DND-41 (cell line): ENCODE results near the gene MTA1.

Experiments
- ATAC-seq: fragments of 200-7000 bp; cut with Tn5 transposase; 3 replicates; pipeline ENCODE4 v1.9.1; 2021; ENCODE audit warnings: low read depth; ENCODE audit not compliant: insufficient read depth
- DNase-seq: peaks from one replicate; pipeline ENCODE4 v3.0.0-alpha.2; 2020
- H2AFZ ChIP-seq: 2 replicates; pipeline ENCODE4 v1.6.0; 2012; ENCODE audit warnings: low read depth, low read length
- H3K27ac ChIP-seq: 2 replicates; pipeline ENCODE4 v1.5.1; 2012; ENCODE audit warnings: low read length, inconsistent platforms
- H3K27me3 ChIP-seq: fragments of 200-600 bp; sonication (generic); 2 replicates; pipeline ENCODE4 v1.6.0; 2012; ENCODE audit warnings: low read length, mild to moderate bottlenecking, inconsistent platforms; ENCODE audit not compliant: insufficient read depth, poor library complexity
- H3K36me3 ChIP-seq: 2 replicates; pipeline ENCODE4 v1.5.1; 2012; ENCODE audit warnings: low read length, inconsistent platforms; ENCODE audit not compliant: insufficient read depth
- H3K4me1 ChIP-seq: 2 replicates; pipeline ENCODE4 v1.5.1; 2012; ENCODE audit warnings: mild to moderate bottlenecking, low read length; ENCODE audit not compliant: insufficient read depth
- H3K4me2 ChIP-seq: 2 replicates; pipeline ENCODE4 v1.6.0; 2012; ENCODE audit warnings: mild to moderate bottlenecking, moderate library complexity, low read length, inconsistent platforms; ENCODE audit not compliant: insufficient read depth
- H3K4me3 ChIP-seq, 2 experiments: fragments of 200-600 bp in 1 of 2; shearing (Covaris generic) in 1 of 2; 2 replicates each; pipeline ENCODE4 v1.5.1; 2012 to 2016; ENCODE audit warnings: inconsistent platforms in 2 of 2, low read length in 2 of 2, mild to moderate bottlenecking in 2 of 2, low read depth in 1 of 2, moderate library complexity in 1 of 2
- H3K79me2 ChIP-seq: 2 replicates; pipeline ENCODE4 v1.6.0; 2012; ENCODE audit warnings: low read length, inconsistent platforms; ENCODE audit not compliant: insufficient read depth
- H3K9ac ChIP-seq: 2 replicates; pipeline ENCODE4 v1.6.0; 2012; ENCODE audit warnings: low read depth, mild to moderate bottlenecking, inconsistent platforms, low read length, moderate library complexity
- H3K9me3 ChIP-seq: 2 replicates; pipeline ENCODE4 v1.5.1; 2012; ENCODE audit warnings: low read length, moderate library complexity, mild to moderate bottlenecking, inconsistent platforms; ENCODE audit not compliant: insufficient read depth, severe bottlenecking
- H4K20me1 ChIP-seq: 2 replicates; pipeline ENCODE4 v1.6.0; 2012; ENCODE audit warnings: low read length; ENCODE audit not compliant: insufficient read depth
- CTCF ChIP-seq: IDR thresholded peaks from 2 replicates; pipeline ENCODE4 v1.5.1; 2012; ENCODE audit warnings: borderline replicate concordance, low read length, moderate library complexity, mild to moderate bottlenecking; ENCODE audit not compliant: poor library complexity, severe bottlenecking; ENCODE audit errors: extremely low read depth
- EZH2 ChIP-seq: IDR thresholded peaks from 3 replicates; pipeline ENCODE4 v1.6.1; 2012; ENCODE audit warnings: borderline replicate concordance, low read depth, mild to moderate bottlenecking, moderate library complexity, low read length, inconsistent platforms; ENCODE audit not compliant: severe bottlenecking

The MTA1 gene

GRCh38 chr14:105423488-105424195 is 4.0 kb downstream of the MTA1 start:
- peaks cover 76% of the 10 kb centered on the region for H3K36me3 ChIP-seq

GRCh38 chr14:105424861-105425260 is 5.2 kb downstream of the MTA1 start:
- Histone ChIP-seq H4K20me1 (peaks cover 85% of the 10 kb centered on the region), H3K79me2 (peaks cover 94% of the 10 kb centered on the region)
- ATAC-seq: no peak

More at GRCh38 chr14:105423488-105424195, 4.0 kb downstream of the MTA1 start:
- no peak overlapping the region for H3K4me3 ChIP-seq
- ATAC-seq (no peak), DNase-seq (no peak)
- H3K27ac ChIP-seq: no peak overlapping the region
- no peak overlapping the region for H3K9ac ChIP-seq
- H4K20me1 ChIP-seq: peaks cover 78% of the 10 kb centered on the region
- no peak for TF ChIP-seq CTCF
- no peak for TF ChIP-seq EZH2
- H2AFZ ChIP-seq: no peak overlapping the region
- H3K27me3 ChIP-seq: no peaks in the 10 kb centered on the region
- no peaks in the 10 kb centered on the region for H3K9me3 ChIP-seq
- H3K4me2 ChIP-seq: peak overlapping the region; percentile 31; the same call in 1 of the 2 replicates
- H3K4me1 ChIP-seq: peaks cover 35% of the 10 kb centered on the region
- peaks cover 95% of the 10 kb centered on the region for H3K79me2 ChIP-seq

GRCh38 chr14:105425823-105426247 is 6.2 kb downstream of the MTA1 start:
- H3K4me3 ChIP-seq: no peak overlapping the region
- no peaks in the 10 kb centered on the region for H3K9me3 ChIP-seq
- no peak overlapping the region for H3K9ac ChIP-seq
- peaks cover 96% of the 10 kb centered on the region for H3K79me2 ChIP-seq
- H3K27ac ChIP-seq: no peak overlapping the region
- TF ChIP-seq CTCF (no peak), EZH2 (no peak)
- H2AFZ ChIP-seq: no peak overlapping the region
- no peak overlapping the region for H3K4me2 ChIP-seq
- no peak for DNase-seq
- no peak for ATAC-seq
- H3K27me3 ChIP-seq: no peaks in the 10 kb centered on the region
- peaks cover 22% of the 10 kb centered on the region for H3K4me1 ChIP-seq
- peaks cover 91% of the 10 kb centered on the region for H4K20me1 ChIP-seq
- peaks cover 83% of the 10 kb centered on the region for H3K36me3 ChIP-seq

More at GRCh38 chr14:105424861-105425260, 5.2 kb downstream of the MTA1 start:
- no peak for DNase-seq
- H3K9me3 ChIP-seq: no peaks in the 10 kb centered on the region
- no peak overlapping the region for H3K4me2 ChIP-seq
- no peak overlapping the region for H3K27ac ChIP-seq
- H2AFZ ChIP-seq: no peak overlapping the region
- H3K4me1 ChIP-seq: peaks cover 26% of the 10 kb centered on the region
- H3K9ac ChIP-seq: no peak overlapping the region
- H3K36me3 ChIP-seq: peaks cover 80% of the 10 kb centered on the region
- H3K27me3 ChIP-seq: no peaks in the 10 kb centered on the region
- no peak overlapping the region for H3K4me3 ChIP-seq
- no peak for TF ChIP-seq CTCF
- TF ChIP-seq EZH2: no peak
